Naive thymus-derived CD8-positive, alpha-beta T cell (primary cell): ENCODE data around the gene LDAH. TPM values are rescaled to one million over a fixed set of nuclear protein-coding genes. Genes with fewer than 3 reads are reported as not detected.
A peak's percentile ranks its signal among the peaks of the same experiment; 100 is the strongest.

Source experiments
- ATAC-seq, 2 donors: fragments of 150-1000 bp; cut with Tn5 transposase in 1 of 2; sonication (Bioruptor Pico), chemical (Tn5 transposase) in 1 of 2; 1 replicate in 1 of 2; 2 replicates in 1 of 2; pipeline ENCODE4 v1.10.0; 2021; ENCODE audit warnings: mild to moderate bottlenecking in 2 of 2, moderate library complexity in 2 of 2
- POLR2A ChIA-PET: fragments of 350-600 bp; sonication (Branson Sonifier 250); formaldehyde crosslinking; loops from one replicate; lab custom pipeline; 2021; ENCODE audit warnings: antibody characterized with exemption; lab: Charles Lee
- DNase-seq, 10 donors: peaks; one replicate each; pipeline versions ENCODE4 v3.0.0 to v3.0.0-alpha.2; 2020 to 2022
- H3K27ac Mint-ChIP-seq, 10 donors: one replicate each; pipeline ENCODE4 v1.8.0; 2020 to 2022; ENCODE audit warnings: mild to moderate bottlenecking in 10 of 10, mixed read lengths in 10 of 10, moderate library complexity in 4 of 10, inconsistent platforms in 1 of 10
- H3K27me3 Mint-ChIP-seq, 5 donors: one replicate each; pipeline ENCODE4 v1.8.0; 2021 to 2022; ENCODE audit warnings: mixed read lengths in 5 of 5
- H3K36me3 Mint-ChIP-seq, 3 donors: one replicate each; pipeline ENCODE4 v1.8.0; 2020 to 2022; ENCODE audit warnings: mixed read lengths in 3 of 3, mild to moderate bottlenecking in 2 of 3, inconsistent platforms in 1 of 3
- H3K4me1 Mint-ChIP-seq, 4 donors: one replicate each; pipeline ENCODE4 v1.8.0; 2021 to 2022; ENCODE audit warnings: mixed read lengths in 4 of 4
- H3K4me3 Mint-ChIP-seq, 10 donors: one replicate each; pipeline ENCODE4 v1.8.0; 2020 to 2022; ENCODE audit warnings: mild to moderate bottlenecking in 10 of 10, mixed read lengths in 10 of 10, moderate library complexity in 6 of 10, inconsistent platforms in 1 of 10
- H3K9me3 Mint-ChIP-seq, 9 donors: one replicate each; pipeline ENCODE4 v1.8.0; 2020 to 2022; ENCODE audit warnings: mixed read lengths in 9 of 9, mild to moderate bottlenecking in 3 of 9, inconsistent platforms in 1 of 9, moderate library complexity in 1 of 9
- polyA plus RNA-seq, 3 donors: library from polyadenylated mRNA; unstranded; fragments of 300-500 nt; fragmentation: Illumina TruSeq; gene quantifications; one replicate each; pipeline ENCODE4 v1.2.3, GENCODE V29; 2021
- total RNA-seq, 8 experiments: library from RNA in 2 of 8; stranded (reverse) in 2 of 8; gene quantifications; one replicate each; pipeline ENCODE4 v1.2.3 and lab custom pipeline; 2021 to 2026

LDAH gene
- total and polyA plus RNA-seq, 5 experiments from 2014 or later: 10.1 to 19.7 (median 11.3) TPM

DNA sequence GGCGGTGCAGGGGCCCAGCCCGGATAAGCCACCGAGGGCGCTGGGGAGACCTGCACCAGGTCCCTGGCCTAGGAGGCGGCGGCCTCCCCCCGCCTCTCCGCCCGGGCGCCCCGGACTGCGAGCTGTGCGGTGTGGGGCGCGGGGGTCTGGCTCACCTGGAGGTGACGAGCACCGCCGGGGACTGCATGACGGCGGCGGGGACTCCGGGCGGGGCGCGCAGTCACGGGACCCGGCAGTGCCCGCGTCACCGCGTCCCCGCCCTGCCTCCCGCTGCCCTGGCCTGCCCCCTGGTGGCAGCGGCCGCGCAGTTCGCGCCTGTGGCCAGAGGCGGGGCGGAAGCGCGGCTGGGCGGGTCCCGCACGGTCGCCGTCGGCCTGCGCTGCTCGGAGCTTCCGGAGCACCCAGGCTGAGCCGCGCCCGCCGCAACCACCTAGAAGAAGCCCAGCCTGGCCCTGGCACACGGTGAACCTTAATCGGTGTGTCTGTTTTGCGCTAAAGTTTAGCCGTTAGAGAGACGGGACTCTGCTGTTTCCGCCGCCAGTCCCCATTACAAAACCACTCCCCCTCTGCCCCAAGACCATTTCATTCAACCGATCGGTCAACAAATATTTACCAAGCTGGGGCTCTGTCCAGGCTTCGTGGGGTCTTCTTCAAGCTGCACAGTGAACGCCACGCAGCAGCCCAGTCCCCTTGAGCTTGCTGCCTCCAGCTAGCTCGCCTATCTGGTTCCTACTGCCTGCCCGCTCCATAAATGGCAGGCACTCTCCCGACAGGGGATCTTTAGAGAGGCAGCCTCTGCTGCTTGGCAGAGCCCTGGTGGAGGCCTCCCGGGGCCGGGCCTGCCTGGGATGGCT is 171.8 kb downstream of the LDAH start, which contains the start of gene HS1BP3:
Gene HS1BP3, minus strand, starts transcription at position 222 of the 854 bp plus-strand sequence. Its CDS starts 35 bp downstream, at position 187.
- peaks cover 0 to 4% (median 0%) of the 10 kb centered on the region in 3 donors for H3K36me3 Mint-ChIP-seq
- no peaks in the 10 kb centered on the region for H3K9me3 Mint-ChIP-seq
- ATAC-seq (peak; percentile 90 to 93), DNase-seq (peak; percentile 84 to 95 (median 90))
- H3K4me3 Mint-ChIP-seq: peak within 1 kb of the TSS; percentile 79 to 95 (median 88)
- H3K27me3 Mint-ChIP-seq: peaks cover 0 to 3% (median 0%) of the 10 kb centered on the region in 5 donors
- POLR2A ChIA-PET: interaction anchor here (0.8 to 4.0 kb wide), 12 partner anchors 9 to 782 kb away, joined by 3 to 65 read pairs (median 4); partner anchors contain the start of genes LAPTM4A and RHOB
- peaks cover 27 to 45% (median 37%) of the 10 kb centered on the region in 4 donors for H3K4me1 Mint-ChIP-seq
- peak within 1 kb of the TSS; percentile 94 to 98 (median 97) for H3K27ac Mint-ChIP-seq

DNA sequence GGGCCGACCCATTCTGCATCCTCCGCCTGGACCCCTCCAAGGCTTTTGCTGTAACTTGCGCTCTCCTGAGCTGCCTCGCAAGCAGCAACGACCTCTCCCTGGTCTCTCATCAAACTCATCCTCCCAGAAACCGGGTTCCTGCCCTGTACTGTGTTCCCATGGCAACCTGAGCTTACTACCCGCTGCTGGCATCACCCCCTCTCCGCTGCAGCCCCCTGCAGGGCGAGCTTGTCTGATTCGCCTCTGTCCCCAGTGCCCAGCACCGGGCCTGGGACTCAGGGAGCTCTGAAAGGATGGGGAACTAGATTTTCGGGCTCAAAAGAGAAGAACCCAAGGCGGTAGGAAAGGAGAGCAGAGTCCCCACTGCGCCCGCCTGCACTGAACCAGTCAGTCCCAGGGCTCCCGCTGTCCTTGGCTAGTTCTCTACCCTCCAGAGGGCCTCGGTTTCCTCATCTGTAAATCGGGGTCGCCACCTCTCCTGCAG is 172.5 kb downstream of the LDAH start:
- Mint-ChIP-seq H3K4me1 (peaks cover 27 to 45% (median 37%) of the 10 kb centered on the region in 4 donors), H3K4me3 (peak overlapping the region; percentile 79 to 95 (median 88)), H3K27ac (peak overlapping the region; percentile 72 to 97 (median 96)), H3K27me3 (peaks cover 0 to 3% (median 0%) of the 10 kb centered on the region in 5 donors), H3K9me3 (no peaks in the 10 kb centered on the region), H3K36me3 (peaks cover 0 to 4% (median 0%) of the 10 kb centered on the region in 3 donors)
- ATAC-seq (peak; percentile 13 to 22), DNase-seq (peak in 7 of 10 donors; percentile 35 to 72 (median 47))
- POLR2A ChIA-PET: interaction anchor here (1.0 to 4.0 kb wide), 8 partner anchors 8 to 781 kb away, joined by 3 to 65 read pairs (median 4); partner anchors contain the start of genes LAPTM4A and RHOB

DNA sequence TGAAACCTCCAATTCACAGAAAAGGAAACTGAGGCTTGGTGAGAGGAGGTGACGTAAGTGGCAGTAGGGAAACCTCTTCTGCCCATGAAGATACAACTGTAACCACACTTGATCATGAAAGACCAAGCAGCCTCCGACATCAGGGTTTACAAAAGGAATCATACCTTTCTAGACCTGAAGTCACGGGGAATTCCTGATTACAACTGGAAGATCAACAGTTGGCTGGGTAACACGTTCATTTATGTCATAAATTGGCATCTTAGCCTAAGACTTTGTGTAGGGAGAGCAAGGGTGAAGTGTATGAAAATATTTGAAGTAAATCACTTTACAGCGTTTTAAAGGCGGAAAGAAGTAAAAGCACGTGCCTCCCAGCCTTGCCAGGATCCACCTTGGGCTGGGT is 172.9 kb downstream of the LDAH start:
- H3K36me3 Mint-ChIP-seq: peaks cover 0 to 6% (median 0%) of the 10 kb centered on the region in 3 donors
- no peaks in the 10 kb centered on the region for H3K9me3 Mint-ChIP-seq
- peaks cover 27 to 45% (median 37%) of the 10 kb centered on the region in 4 donors for H3K4me1 Mint-ChIP-seq
- ATAC-seq (no peak), DNase-seq (no peak)
- H3K27me3 Mint-ChIP-seq: peaks cover 0 to 2% (median 0%) of the 10 kb centered on the region in 5 donors
- H3K4me3 Mint-ChIP-seq: peak overlapping the region; percentile 79 to 95 (median 88)
- POLR2A ChIA-PET: interaction anchor here (1.6 to 4.0 kb wide), 2 partner anchors 203 to 781 kb away, joined by 4 to 65 read pairs; partner anchors contain the start of gene RHOB
- H3K27ac Mint-ChIP-seq: peak overlapping the region; percentile 72 to 97 (median 96)

DNA sequence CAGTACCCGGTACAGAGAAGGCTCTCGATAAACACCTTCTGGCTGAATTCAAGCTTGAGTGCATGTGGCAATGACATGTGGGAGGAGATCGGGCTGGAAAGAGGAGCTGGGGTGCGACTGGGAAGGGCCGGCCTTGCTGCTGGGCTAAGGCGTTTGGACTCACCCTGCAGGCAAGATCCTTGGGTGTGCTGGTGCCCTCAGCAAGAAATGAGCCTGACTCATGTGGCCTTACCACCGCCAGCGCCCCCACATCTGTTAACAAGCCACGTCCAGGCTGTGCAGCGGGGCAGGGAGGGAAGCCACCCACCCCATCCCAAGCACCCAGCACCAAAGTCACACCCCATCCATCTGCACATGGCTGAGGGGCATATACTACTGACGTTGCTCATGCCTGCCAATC is 173.3 kb downstream of the LDAH start:
- Mint-ChIP-seq H3K27me3 (peaks cover 0 to under 1% (median 0%) of the 10 kb centered on the region in 5 donors), H3K4me3 (peak overlapping the region; percentile 7 to 95 (median 87)), H3K9me3 (no peaks in the 10 kb centered on the region), H3K27ac (peak overlapping the region in 9 of 10 donors; percentile 31 to 97 (median 95)), H3K4me1 (peaks cover 31 to 45% (median 37%) of the 10 kb centered on the region in 4 donors), H3K36me3 (peaks cover 0 to 10% (median 3%) of the 10 kb centered on the region in 3 donors)
- no peak for ATAC-seq
- no peak for DNase-seq
- POLR2A ChIA-PET: interaction anchor here (4.0 kb wide), 1 partner anchor 202 kb away, joined by 65 read pairs; the partner anchor contains the start of gene RHOB

DNA sequence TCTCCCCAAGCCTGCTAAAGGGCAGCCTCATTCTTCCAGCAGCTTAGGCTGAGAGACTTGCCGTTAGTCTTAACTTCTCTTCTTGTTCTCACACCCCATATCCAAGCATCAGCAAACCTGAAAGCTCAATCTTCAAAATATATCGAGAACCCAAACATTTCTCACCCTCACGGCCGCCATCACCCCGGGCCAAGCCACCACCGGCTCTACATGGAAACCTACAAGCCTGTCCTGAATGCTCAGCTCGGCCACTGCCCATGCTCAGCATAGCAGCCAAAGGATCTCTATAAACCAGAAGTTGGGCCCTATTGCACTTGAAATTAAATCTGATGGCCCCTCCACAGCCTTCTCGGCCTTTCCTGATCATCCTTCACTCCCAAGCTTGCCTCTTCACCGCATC is 174.1 kb downstream of the LDAH start:
- Mint-ChIP-seq H3K27ac (peak overlapping the region in 8 of 10 donors; percentile 9 to 97 (median 78)), H3K9me3 (no peaks in the 10 kb centered on the region), H3K4me3 (peak overlapping the region in 7 of 10 donors; percentile 0 to 89 (median 56)), H3K4me1 (peaks cover 35 to 45% (median 38%) of the 10 kb centered on the region in 4 donors), H3K27me3 (no peaks in the 10 kb centered on the region), H3K36me3 (peaks cover 0 to 17% (median 7%) of the 10 kb centered on the region in 3 donors)
- ATAC-seq: no peak
- POLR2A ChIA-PET: interaction anchor here (4.0 kb wide), 1 partner anchor 202 kb away, joined by 65 read pairs; the partner anchor contains the start of gene RHOB
- no peak for DNase-seq

DNA sequence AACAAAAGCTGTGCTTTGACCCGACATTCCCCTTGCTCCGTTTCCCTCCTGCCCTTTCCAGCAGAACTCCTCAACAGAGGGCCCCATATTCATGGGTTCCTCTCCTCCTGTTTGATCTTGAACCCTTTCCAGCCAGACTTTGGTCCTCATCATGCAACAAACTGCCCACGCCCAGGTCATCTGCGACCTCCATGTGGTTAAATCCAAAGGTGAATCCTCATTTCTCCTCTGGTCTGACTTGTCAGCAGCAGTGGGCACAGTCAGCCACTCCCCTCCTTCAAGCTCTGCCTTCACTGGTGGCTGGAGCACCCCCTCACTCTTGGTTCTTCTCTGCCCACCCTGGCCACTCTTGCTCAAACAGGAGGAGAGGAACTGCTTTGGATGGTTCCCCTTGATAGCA is 174.7 kb downstream of the LDAH start:
- no peak for ATAC-seq
- H3K9me3 Mint-ChIP-seq: no peaks in the 10 kb centered on the region
- POLR2A ChIA-PET: interaction anchor here (0.5 to 4.0 kb wide), 2 partner anchors 201 to 752 kb away, joined by 3 to 65 read pairs; partner anchors contain the start of gene RHOB

DNA sequence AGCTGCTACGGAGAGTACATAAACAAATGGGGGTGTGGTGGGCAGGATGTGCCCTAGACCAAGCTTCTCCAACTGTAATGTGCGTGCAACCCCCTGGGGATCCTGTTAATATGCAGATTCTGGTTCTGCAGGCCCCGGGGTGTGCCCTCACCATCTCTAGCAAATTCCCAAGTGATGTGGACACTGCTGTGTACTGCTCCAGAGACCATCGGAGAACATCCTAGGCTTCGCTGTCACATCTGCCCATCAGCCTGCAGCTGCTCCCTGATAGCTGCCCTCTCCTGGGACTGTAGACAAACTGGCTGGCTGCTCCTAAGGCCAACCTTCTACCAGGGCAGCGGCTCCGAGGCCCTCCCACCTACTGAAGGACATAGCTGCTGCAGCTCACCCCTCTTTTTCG is 175.2 kb downstream of the LDAH start:
- peaks cover 0 to 25% (median 7%) of the 10 kb centered on the region in 3 donors for H3K36me3 Mint-ChIP-seq
- H3K9me3 Mint-ChIP-seq: no peaks in the 10 kb centered on the region
- H3K4me1 Mint-ChIP-seq: peaks cover 37 to 48% (median 41%) of the 10 kb centered on the region in 4 donors
- DNase-seq (no peak), ATAC-seq (no peak)
- H3K27ac Mint-ChIP-seq: peak overlapping the region in 3 of 10 donors; percentile 17 to 87 (median 30)
- POLR2A ChIA-PET: interaction anchor here (0.5 kb wide), 1 partner anchor 751 kb away, joined by 3 read pairs; no protein-coding TSS in a partner anchor
- H3K4me3 Mint-ChIP-seq: no peak overlapping the region
- H3K27me3 Mint-ChIP-seq: no peaks in the 10 kb centered on the region

More for the DNA sequence above, 174.7 kb downstream of the LDAH start:
- Mint-ChIP-seq H3K27me3 (no peaks in the 10 kb centered on the region), H3K36me3 (peaks cover 0 to 22% (median 7%) of the 10 kb centered on the region in 3 donors), H3K4me3 (peak overlapping the region in 1 of 10 donors; percentile 34), H3K4me1 (peaks cover 35 to 45% (median 40%) of the 10 kb centered on the region in 4 donors), H3K27ac (peak overlapping the region in 4 of 10 donors; percentile 17 to 97 (median 66))
- DNase-seq: no peak

DNA sequence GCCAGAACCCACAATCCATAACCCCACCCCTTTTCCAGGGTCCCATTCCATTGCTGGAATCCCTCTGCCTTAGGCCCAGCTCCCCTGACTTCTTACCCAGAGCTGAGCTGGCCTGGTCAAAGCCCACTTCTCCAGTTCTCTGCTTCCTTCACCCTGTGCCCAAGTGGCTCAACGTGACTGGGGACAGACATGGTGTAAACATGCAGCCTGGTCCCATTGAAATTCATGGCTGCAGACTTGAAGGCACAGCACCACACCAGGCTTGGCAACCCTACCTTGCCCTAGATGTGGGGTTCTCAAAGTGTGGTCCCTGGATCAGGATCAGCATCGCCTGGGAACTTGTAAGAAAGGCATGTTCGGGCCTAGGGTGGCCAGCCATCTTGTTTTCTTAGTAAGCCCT is 175.7 kb downstream of the LDAH start:
- DNase-seq (no peak), ATAC-seq (no peak)
- Mint-ChIP-seq H3K27ac (no peak overlapping the region), H3K9me3 (no peaks in the 10 kb centered on the region), H3K4me3 (no peak overlapping the region), H3K4me1 (peaks cover 39 to 48% (median 44%) of the 10 kb centered on the region in 4 donors), H3K27me3 (no peaks in the 10 kb centered on the region), H3K36me3 (peaks cover 0 to 25% (median 7%) of the 10 kb centered on the region in 3 donors)
- POLR2A ChIA-PET: no interaction called here

DNA sequence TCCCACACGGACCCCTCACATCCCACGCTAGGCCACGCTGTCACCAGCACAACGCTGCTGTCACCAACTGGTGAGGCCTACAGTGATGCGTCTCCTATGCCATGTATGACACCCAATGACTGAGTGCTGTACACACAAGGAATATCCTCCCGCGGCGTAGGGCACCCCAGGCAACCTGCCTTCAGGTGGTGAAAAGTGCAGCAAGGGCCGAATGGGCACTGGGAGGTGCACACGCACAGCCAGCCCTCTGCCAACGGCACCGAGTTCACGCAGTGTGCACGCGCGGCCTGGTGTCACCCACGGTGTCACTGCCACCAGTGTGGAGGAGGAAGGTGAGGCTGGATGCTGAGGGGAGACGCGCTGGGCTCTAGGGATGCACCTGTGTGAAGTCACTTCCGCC is 176.5 kb downstream of the LDAH start:
- H3K36me3 Mint-ChIP-seq: peaks cover 0 to 28% (median 7%) of the 10 kb centered on the region in 3 donors
- H3K27ac Mint-ChIP-seq: peak overlapping the region in 1 of 10 donors; percentile 12
- no peak for ATAC-seq
- H3K4me1 Mint-ChIP-seq: peaks cover 38 to 45% (median 40%) of the 10 kb centered on the region in 4 donors
- no peaks in the 10 kb centered on the region for H3K9me3 Mint-ChIP-seq
- no peaks in the 10 kb centered on the region for H3K27me3 Mint-ChIP-seq
- DNase-seq: no peak
- no peak overlapping the region for H3K4me3 Mint-ChIP-seq
- POLR2A ChIA-PET: interaction anchor here (0.6 kb wide), 1 partner anchor 202 kb away, joined by 4 read pairs; no protein-coding TSS in a partner anchor

DNA sequence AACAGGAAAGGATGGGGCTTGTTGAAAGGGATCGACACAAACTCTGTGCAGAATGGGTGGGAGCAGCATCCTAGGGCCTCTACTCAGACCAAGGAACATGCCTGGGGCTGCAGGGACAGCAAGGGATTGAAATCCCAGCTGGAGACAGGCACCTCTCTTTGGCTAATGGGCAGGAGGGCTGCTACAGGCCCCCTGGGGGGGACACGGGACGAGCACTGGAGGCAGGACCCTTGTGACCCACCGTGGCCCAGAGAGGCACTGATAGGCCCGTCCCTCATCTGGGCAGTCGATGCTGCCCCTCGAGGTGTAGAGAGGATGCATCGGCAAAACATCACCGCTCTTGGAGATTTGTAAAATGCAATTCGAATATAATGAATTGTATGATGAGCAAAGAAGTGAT is 177.1 kb downstream of the LDAH start:
- POLR2A ChIA-PET: no interaction called here
- ATAC-seq (no peak), DNase-seq (no peak)
- no peak overlapping the region for H3K4me3 Mint-ChIP-seq
- H3K27ac Mint-ChIP-seq: peak overlapping the region in 1 of 10 donors; percentile 21
- H3K36me3 Mint-ChIP-seq: peaks cover 0 to 30% (median 7%) of the 10 kb centered on the region in 3 donors
- H3K4me1 Mint-ChIP-seq: peaks cover 35 to 42% (median 38%) of the 10 kb centered on the region in 4 donors
- H3K9me3 Mint-ChIP-seq: no peaks in the 10 kb centered on the region
- H3K27me3 Mint-ChIP-seq: no peaks in the 10 kb centered on the region

DNA sequence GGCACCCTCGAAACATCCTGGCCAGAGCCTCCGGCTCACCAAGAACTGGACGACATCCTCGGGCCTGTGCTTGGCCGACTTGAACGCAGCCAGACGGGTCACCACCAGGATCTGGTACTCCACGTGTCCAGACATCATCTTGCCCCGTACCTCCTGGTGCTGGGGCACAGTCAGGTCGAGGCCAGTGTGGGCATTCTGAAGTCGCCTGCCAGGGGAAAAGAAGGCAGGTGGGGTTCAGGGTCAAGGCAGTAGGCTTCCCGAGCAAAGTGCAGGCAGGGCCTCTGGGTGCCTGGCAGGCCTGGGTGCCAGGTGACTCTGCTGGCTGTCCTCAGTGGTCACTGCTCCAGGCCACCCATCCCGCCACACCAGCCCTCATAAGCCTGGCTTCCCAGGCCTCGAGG is 177.6 kb downstream of the LDAH start:
- DNase-seq (no peak), ATAC-seq (no peak)
- H3K27ac Mint-ChIP-seq: peak overlapping the region in 1 of 10 donors; percentile 92
- peaks cover 0 to 33% (median 7%) of the 10 kb centered on the region in 3 donors for H3K36me3 Mint-ChIP-seq
- no peaks in the 10 kb centered on the region for H3K27me3 Mint-ChIP-seq
- POLR2A ChIA-PET: no interaction called here
- H3K4me1 Mint-ChIP-seq: peaks cover 33 to 38% (median 36%) of the 10 kb centered on the region in 4 donors
- no peaks in the 10 kb centered on the region for H3K9me3 Mint-ChIP-seq
- no peak overlapping the region for H3K4me3 Mint-ChIP-seq

DNA sequence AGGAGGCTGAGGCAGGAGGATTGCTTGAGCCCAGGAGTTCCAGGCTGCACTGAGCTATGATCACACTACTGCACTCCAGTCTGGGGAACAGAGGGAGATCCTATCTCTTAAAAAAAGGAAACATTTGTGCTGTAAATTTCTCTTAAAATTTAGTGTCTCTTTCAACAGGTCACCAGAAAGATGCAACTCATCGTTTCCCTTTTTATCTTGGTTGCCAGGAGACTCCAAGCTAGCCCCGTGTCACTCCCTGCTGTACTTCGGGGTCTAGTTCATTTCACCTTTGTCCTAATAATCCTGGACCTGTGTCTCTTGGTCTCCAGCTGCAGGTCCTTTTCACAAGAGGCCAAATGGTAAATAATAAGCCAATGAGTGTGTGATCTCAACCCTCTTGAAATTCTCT is 179.1 kb downstream of the LDAH start:
- POLR2A ChIA-PET: interaction anchor here (3.3 kb wide), 1 partner anchor 197 kb away, joined by 16 read pairs; the partner anchor contains the start of gene RHOB
- Mint-ChIP-seq H3K36me3 (peaks cover 0 to 41% (median 7%) of the 10 kb centered on the region in 3 donors), H3K27ac (peak overlapping the region in 5 of 10 donors; percentile 39 to 92 (median 50)), H3K27me3 (no peaks in the 10 kb centered on the region), H3K4me3 (no peak overlapping the region), H3K9me3 (no peaks in the 10 kb centered on the region), H3K4me1 (peaks cover 19 to 26% (median 23%) of the 10 kb centered on the region in 4 donors)
- DNase-seq (no peak), ATAC-seq (no peak)
